Ishikawa (cell line): ENCODE results near the gene FMN2.

ENCODE experiments used
- CEBPB ChIP-seq: IDR thresholded peaks from 2 replicates; pipeline ENCODE4 v1.6.1; 2012
- CREB1 ChIP-seq: IDR thresholded peaks from 2 replicates; pipeline ENCODE4 v1.6.1; 2012; ENCODE audit warnings: low read depth
- EP300 ChIP-seq: IDR thresholded peaks from 2 replicates; pipeline ENCODE4 v1.6.1; 2012; ENCODE audit warnings: borderline replicate concordance
- FOXM1 ChIP-seq: IDR thresholded peaks from 2 replicates; pipeline ENCODE4 v1.6.1; 2012; ENCODE audit warnings: low read depth, borderline replicate concordance
- NFIC ChIP-seq: IDR thresholded peaks from 2 replicates; pipeline ENCODE4 v1.6.1; 2012
- RAD21 ChIP-seq: IDR thresholded peaks from 2 replicates; pipeline ENCODE4 v1.6.1; 2012; ENCODE audit warnings: low read depth
- REST ChIP-seq: IDR thresholded peaks from 2 replicates; pipeline ENCODE4 v1.6.1; 2012; ENCODE audit warnings: low read depth, mild to moderate bottlenecking
- TAF1 ChIP-seq: IDR thresholded peaks from 2 replicates; pipeline ENCODE4 v1.6.1; 2012; ENCODE audit warnings: low read depth, mild to moderate bottlenecking
- TCF12 ChIP-seq: IDR thresholded peaks from 2 replicates; pipeline ENCODE4 v1.6.1; 2012; ENCODE audit warnings: low read depth
- TEAD4 ChIP-seq: IDR thresholded peaks from 2 replicates; pipeline ENCODE4 v1.6.1; 2012
- ZBTB7A ChIP-seq: IDR thresholded peaks from 2 replicates; pipeline ENCODE4 v1.6.1; 2012; ENCODE audit warnings: low read depth
- TF ChIP-seq, protein P1 (sequence below): IDR thresholded peaks from 2 replicates; pipeline ENCODE4 v1.6.1; 2012
- TF ChIP-seq, protein P2 (sequence below): IDR thresholded peaks from 2 replicates; pipeline ENCODE4 v1.6.1; 2012

DNA sequence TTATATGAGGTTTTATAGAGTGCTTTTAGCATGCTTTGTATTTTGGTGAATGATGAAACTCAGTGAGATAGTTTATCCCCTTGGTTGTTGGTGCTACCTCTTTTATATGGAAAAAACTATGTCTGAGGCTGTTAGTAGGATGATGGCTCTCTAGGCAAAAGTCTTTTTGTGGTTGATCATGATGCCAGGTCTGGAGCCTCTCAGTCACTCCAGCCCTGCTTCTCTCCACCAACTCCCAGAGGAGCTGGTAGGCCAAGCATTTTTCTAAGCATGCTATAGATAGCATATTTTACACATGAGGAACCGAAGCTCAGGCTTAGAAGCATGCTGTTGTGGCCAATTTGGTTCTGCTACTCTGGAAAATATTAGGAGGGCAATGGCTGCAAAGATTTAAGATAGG lies 82.2 kb downstream of the FMN2 start:
- TF ChIP-seq TAF1: no peak
- no peak for TF ChIP-seq NFIC
- TF ChIP-seq, protein P1, sequence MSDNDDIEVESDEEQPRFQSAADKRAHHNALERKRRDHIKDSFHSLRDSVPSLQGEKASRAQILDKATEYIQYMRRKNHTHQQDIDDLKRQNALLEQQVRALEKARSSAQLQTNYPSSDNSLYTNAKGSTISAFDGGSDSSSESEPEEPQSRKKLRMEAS: no peak
- no peak for TF ChIP-seq TEAD4
- TF ChIP-seq, protein P2, sequence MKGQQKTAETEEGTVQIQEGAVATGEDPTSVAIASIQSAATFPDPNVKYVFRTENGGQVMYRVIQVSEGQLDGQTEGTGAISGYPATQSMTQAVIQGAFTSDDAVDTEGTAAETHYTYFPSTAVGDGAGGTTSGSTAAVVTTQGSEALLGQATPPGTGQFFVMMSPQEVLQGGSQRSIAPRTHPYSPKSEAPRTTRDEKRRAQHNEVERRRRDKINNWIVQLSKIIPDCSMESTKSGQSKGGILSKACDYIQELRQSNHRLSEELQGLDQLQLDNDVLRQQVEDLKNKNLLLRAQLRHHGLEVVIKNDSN: no peak
- no peak for TF ChIP-seq EP300
- no peak for TF ChIP-seq CEBPB
- no peak for TF ChIP-seq ZBTB7A
- no peak for TF ChIP-seq RAD21
- TF ChIP-seq REST: no peak
- no peak for TF ChIP-seq TCF12
- TF ChIP-seq CREB1: no peak
- no peak for TF ChIP-seq FOXM1
